Activated CD4-positive, alpha-beta T cell treated with anti-CD3 and anti-CD28 coated beads, Interleukin-2, Interleukin-6, amounts not matched to agents 100 ng/mL and 50 ng/mL, durations not matched to agents 16 hours and 8 hours (primary cell): ENCODE data around the gene KIDINS220.

Experiments used
- DNase-seq: peaks from one replicate; pipeline ENCODE4 v3.0.0-alpha.2; 2020

KIDINS220 gene

GRCh38 chr2:8685697-8686358 is 151.6 kb downstream of the KIDINS220 start:
- DNase-seq: peak; percentile 86

DNA sequence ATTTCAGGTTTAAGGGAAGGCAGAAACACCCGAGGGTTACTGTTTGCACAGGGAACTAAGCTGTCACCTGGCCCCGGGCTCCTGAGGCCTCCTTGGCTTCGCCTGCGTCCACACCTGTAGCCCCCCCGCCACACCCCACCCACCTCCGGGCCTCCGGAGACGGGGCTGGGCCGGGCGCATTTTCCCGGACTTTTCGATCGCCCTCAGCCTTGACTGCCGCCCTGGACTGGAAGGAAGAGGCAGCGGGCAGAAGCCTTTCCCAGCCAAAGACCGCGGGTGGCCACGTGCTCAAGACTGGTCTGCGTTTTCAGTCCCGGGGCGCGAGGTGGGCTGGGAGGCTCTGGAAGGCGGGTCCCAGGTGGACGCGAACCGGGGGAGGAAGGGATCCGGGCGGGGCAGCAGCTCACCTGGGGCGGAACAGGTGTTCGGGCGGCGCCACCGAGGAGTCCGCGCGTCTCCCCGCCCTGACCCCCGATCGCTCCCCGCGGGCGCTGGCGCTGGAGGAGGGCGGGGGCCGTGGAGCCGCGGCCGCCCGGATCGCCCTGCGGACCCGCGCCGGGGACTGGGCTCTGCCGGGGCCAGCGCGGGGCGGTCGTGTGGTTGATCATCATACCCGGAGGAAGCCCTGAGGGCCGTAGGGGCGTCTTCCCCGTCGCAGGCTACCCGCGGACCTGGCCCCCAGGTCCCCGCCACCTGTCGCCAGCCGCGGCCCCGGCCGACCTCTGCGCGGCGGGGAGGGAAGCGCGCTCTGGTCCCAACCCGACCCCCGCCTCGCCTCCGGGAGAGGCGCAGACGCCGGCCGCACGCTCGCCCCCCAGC is 152.3 kb downstream of the KIDINS220 start:
- DNase-seq: peak; percentile 60

- DNase-seq: peak; percentile 72
Measured at GRCh38 chr2:8684540-8684877, 152.9 kb downstream of the KIDINS220 start.

DNA sequence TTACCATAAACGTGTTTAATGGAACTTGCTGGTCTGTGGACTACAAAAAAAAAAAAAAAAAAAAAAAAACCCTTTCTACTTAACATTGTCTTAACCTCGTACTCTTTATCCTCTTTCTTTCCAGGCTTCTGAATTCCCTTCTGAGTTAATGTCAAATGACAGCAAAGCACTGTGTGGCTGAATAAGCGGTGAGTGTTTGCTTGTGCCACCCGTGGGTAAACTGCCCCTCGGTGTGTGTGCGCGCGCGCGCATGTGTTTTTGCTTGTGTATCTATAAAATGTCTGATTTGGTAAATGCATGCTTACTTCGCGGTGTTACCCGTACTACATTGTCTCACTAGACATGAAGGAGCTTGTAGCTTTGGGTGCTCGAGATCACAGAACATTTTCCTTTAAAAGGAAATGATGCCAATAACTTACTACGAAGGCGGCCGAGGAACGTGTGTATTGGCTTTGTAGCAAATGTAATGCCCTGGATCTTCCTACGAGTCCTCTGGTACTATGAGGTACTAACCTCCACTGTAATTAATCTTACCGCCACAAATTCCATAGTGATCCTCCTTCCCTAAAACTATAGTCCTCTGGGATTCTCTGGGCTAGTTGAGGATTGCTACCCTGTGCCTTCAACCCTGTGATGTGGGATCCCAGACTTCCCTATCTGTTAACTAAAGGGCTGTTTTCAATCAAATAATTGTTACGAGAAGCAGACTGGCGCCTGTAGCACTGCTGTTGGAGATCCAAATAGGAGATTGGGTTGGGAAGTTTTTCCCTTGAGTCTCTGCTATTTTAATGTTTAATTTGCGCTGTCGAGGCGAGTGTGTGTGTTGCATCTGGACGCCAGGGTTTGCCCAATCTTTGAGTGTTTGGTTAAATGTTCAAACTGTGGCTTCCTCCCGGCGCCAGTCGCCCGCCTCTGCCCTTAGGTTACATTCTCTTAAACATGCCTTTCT is 154.4 kb downstream of the KIDINS220 start:
- peak; percentile 64 for DNase-seq

- peak; percentile 99 for DNase-seq
Measured at GRCh38 chr2:8681786-8682692, 155.4 kb downstream of the KIDINS220 start, which contains the start of gene ID2. Gene ID2, plus strand, starts transcription at chr2:8682056. Its CDS starts 110 bp downstream, at chr2:8682166.

DNA sequence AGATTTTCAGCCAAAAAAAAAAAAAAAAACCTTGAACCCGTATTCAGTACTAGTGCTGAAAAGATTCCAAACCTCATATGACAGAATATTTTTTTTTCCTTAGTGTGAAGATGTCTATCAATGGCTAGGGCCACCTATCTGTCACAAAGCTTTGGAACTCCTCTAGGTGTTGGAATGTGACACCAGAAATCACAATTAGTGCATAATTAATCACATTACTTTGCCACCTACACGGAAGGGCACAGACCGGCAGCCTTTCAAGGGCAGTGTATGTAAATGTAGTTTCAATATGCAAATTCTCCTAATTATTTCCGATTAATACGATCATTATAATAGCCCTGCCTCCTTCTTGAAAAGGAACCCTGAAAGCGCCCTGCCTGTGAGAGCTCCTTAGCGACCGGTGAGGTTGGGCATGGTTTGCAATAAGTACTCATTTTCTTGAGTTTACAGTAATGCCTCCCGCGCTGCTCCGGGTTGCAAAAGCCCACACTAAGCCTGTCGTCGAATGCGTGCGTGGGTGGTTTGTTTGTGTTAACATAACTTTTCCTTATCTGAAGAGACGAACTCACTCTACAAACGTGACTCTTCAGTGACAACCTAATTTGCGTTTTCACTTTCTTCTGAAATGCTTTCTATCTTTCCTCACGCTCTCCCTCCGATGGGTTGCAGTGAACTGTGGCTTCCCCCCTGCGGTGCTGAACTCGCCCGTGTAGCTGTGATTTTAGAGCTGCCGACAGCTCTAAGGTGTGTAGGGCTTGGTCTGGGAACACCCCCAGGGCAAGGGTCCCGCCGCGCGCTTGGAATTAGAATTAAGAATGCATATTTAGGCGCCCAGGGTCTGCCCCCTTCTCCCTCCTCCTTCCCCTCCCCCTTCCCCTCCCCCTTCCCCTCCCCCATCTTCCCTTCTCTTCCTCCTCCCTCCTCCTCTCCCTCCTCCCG is 156.3 kb downstream of the KIDINS220 start:
- peak; percentile 67 for DNase-seq

DNA sequence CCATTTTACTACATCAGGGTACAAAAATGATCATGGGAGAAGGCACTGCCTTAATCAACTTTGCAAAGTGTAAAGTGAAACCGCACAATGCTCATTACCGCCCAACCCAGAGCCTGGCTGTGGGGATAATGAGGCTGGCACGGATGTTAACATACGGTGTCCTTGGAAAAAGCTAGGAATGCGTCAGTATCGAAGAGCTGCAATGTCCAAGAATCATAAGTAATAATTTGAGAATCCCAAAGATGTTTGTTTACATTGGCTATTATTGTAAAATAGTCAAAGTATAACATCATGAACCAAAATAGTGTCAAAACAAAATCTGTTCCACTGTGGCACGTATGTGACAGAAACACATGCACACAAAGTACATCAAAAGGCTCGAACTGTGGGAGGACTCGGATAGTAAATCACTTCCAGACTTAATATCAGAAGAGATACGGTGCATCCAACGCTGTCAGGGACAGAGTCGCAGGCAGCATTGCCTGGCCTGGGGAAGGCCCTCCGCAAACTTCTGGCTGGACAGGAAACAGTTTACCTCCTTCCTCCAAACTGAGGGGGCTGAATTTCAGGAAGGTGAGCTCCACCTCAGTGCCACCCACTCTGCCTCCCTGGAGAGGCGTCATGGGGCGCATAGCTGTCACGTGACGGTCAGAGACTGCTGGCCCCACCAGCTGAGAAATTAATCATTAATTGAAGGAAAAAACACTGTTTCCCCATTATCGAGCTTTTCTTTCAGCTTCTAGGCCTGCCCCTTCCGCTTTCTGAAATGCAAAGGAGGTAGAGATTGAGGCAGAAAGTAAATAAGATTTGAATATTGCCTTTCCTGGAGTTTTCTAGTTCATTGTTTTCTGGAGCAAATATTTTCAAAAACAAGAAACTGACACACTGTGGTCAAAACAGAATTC is 157.3 kb downstream of the KIDINS220 start:
- peak; percentile 29 for DNase-seq

- no peak for DNase-seq
Measured at GRCh38 chr2:8679567-8679826, 157.9 kb downstream of the KIDINS220 start.
